Hepatic stellate cell (primary cell): Measurements from ENCODE around the gene EPB41L3.

Experiments
- DNase-seq: peaks from one replicate; pipeline ENCODE4 v3.0.0; 2011; ENCODE audit warnings: low spot score

EPB41L3 gene

DNA sequence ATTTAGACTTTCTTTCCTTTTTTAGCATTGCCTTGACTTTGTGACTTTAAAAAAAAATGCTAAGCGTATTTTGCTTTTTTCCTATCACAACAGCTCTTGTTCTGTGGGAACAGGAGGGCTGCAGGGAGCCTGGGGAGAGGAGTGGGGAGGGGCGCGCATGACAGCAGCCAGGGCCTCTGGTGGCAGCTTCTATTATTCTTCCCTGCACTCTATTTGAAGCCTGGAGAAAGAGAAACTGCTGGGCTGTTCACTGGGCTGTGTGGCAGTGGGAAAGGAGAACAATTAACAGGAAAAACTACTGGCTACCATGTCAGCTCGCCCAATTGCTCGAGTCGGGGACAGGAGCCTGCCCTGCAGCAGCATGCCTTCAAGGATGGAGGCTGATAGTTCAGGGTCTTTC lies 129.3 kb downstream of the EPB41L3 start:
- no peak for DNase-seq

DNA sequence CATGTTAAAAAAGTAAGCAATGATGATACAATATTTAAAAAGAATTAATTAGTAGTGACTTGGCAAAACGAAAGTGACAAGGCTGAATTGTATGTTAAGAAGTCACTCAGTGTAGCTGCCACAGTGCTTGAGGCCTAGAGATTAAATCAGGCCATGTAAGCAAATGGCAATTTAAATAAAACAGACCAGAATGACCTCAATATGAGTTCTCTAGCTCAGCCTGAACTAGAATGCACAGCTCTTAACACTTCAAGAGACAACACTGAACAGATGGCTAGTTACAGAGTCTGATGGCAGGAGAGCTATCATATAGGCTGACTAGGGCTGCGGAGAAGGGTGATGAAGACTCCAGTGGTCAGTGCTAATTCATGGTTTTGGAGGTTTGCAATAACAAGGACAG lies 130.3 kb downstream of the EPB41L3 start:
- DNase-seq, result no peak

DNA sequence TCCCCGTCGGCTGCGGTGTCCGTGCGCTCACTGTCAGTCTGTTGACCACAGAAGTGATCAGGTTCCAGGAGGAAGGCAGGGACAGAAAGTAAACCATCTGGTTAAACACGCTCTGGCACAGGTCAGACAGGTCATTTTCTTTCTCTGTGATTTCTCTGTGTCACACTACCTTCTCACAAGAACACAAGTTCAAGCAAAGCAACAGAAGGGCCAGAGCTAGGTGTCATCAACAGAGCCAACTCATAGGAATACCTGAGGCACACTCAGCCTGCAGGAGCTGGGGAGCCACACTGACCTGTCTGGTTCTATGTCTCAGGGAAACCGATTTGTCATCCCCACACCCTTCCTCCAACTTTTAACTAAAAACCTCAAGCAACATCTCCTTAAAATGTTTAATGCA lies 133.2 kb downstream of the EPB41L3 start:
- DNase-seq, result no peak

DNA sequence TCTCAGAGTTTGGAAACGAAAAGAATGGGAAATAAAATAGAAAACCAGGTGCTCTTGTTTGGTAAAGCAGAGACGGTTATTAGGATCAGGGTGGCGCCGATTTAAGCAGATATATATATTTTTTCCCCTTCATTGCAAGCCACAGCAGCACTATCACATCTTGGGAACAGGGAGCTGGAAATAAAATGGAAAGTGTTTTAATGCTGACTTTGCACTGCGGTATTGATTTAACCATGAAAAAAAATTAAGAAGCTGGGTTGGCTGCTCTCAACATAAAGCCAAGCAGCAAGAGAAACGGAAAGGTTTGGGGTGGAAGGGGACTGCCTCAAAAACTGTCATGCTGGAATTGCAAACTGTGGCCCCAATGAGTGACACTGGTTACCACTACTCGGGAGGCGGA lies 145.5 kb downstream of the EPB41L3 start:
- no peak for DNase-seq

DNA sequence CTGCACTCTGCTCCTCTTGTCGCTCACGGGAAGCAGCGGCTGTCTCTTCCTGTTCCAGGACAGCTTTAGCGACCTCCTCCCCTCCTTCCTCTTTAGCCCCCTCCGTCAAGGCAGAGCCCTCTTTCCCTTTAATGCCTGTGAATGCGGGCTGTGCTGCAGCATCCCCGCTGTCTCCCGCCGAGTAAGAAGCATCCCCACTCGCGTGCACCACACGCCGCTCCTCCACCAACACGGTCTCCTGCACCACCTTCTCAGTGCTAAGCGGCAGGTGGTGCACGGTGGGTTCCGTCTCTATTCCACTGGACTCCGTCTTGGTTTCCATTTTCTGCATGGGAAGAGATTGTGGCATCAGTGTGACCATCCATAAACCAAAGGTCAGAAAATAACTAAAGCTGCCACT lies 146.7 kb downstream of the EPB41L3 start:
- DNase-seq, result no peak

DNA sequence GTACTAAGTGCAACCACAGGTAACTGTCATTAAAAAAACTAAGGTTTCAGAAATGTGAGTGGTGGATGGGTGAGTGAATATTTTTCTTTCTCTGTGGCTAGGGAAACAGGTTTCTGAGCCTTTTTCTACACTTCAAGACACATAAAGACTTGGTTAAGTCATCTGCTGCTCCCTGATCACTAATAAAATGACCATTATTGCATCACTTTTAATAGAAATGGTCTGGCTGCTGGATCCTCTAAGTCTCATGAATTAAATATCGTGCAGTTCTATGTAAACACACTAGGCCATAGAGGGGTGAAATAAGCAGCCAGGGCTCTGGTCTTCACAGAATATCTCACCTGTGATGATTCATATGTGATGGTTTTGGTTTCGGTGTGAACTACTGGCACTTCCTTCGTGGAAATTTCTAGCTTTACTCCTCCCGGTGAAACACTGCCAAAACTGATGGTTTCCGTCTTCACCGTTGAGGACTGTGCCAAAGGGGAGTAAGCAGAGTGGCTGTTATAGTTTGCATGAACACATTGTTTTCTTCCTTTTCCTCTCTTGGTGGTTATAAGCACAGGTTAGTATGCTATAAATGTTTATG lies 147.8 kb downstream of the EPB41L3 start:
- no peak for DNase-seq

DNA sequence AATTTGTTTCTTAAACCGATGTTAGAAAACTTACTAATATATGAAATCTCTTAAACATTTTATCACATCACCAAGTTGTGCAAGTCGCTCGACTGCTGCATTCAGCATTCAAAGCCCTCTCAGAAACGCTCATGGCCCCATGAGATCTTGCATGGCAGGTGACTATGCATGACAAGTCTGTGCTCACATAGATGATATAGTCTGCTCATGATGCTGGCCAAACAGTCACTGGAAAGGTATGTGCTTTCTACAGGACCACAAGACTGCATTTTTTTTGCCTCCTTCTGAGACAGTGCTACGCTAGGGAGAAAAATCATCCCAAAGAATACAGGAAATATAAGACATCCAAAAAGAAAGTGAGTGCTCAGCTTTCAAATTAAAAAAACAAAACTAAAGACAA lies 150.0 kb downstream of the EPB41L3 start:
- DNase-seq, result no peak

DNA sequence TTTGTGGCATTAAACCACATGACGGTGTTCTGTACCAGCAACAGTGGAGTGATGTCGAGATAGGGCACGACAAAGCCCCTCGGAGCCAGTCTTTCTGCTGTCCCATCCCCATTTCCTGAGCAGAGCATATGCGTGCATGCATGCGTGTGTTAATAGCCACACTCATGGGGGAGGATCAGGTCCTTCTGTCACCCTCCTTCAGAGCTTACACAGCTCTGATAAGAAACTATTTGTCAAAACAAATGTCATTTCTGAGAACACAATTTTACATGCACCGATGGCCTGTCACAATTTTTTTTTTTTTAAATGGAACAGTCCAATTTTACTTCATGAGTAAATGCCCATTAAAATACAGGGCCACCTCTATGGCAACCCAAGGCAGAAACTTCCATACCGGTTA lies 152.4 kb downstream of the EPB41L3 start:
- DNase-seq, result no peak

DNA sequence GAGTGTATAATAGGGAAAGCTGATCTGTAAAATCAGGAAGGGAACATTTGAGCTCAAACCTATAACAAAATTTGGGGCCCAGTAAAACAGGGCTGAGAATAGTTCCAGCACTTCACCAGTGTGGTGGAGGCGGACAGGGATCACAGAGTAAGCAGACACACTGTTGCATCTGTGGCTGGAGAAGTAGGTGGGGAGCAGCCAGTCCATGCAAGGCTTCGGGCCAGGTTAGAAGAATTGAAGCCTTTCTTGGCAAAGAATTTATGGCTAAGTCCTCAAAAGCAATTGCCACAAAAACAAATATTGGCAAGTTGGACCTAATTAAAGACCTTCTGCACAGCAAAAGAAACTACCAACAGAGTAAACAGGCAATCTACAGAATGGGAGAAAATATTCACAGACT lies 154.4 kb downstream of the EPB41L3 start:
- DNase-seq, result no peak

DNA sequence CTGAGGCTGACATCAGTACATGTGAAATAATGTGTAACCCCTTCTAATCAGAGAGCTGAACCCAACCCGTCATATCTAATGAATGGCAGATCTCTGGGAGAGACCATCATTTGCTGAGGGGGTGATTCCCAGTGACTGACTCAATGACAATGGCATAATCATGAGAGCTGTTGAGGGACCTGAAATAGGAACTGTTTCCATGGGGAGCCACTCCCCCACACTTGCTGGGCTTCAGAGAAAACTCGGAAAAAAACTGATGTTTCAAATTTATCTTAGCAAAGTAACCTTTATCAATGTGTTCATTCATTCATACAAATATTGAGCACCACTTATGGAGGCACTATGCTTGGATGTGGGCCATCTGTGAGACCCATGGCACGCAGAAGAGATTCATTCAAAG lies 154.9 kb downstream of the EPB41L3 start:
- DNase-seq, result no peak

DNA sequence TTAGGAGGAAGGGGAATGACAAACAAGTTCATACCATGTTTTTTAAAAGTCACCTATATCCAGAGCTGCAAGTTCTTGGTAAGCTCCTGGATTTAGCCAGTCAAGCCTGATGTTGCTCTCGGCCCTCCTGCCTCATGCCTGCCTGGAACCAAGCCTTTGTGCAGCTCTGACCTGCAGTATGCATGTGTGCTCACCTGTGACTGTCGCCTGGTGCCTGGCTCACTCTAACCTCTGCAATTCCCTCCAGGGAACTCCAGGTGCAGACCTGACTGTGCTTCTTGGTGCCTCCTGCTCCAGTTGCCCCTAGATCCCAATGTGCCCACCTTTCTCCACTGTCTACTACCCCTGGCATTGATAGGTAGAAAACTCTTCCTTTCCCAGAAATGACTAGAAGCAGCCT lies 163.2 kb downstream of the EPB41L3 start:
- no peak for DNase-seq

DNA sequence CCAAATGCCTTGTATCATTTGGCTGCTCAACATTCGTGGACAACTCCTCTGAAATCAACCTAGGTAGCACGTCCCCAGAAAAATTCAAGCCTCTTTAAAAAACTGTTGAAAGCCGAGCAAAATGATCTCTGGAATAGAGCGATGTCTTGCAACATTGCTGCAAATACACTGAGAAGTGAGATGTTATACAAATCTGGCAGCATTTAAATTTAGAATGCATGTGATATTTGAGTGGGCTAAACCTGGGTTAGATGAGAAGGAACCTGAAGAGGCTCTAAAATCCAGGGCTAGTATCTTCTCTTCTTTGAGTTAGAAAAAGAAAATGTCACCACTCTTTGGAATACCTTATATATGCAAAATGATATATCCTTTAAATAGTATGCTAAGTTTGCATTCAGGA lies 166.8 kb downstream of the EPB41L3 start:
- no peak for DNase-seq

DNA sequence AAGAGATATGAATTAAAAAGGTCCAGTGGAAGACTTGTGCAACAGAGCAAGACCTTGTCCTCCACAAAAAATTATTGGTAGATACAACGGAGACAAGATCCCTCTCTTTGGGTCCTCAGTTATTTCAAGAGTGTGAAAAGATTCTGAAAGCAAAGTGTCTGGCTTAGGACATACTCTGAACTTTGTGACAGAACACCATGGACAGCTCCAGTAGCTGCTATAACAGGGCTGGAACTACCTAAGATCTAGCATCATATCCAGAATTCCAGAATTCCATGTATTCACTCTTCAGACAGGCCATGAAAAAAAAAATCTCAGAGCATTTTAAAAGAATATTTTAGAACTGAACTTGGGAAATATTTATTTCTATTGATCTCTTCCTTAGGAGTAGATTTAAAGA lies 173.5 kb downstream of the EPB41L3 start:
- DNase-seq, result no peak

DNA sequence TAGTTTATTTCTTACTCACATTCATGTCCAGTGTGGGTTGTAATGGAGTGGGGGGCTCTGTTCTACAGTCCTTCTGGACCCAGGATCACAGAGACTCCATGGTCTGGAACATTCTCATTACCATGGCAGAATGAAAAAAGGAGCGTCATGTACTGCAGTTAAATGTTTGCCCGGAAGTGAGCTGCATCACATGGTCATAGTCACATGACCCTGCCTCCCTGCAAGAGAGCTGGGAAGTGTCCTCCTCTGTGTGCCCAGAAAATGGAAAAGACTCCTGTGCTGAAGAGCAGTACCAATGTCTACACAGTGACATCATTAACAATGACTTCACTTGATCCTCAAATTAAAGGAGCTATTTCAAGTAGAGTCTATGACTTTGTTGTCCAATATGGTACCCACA lies 174.3 kb downstream of the EPB41L3 start:
- DNase-seq, result no peak

DNA sequence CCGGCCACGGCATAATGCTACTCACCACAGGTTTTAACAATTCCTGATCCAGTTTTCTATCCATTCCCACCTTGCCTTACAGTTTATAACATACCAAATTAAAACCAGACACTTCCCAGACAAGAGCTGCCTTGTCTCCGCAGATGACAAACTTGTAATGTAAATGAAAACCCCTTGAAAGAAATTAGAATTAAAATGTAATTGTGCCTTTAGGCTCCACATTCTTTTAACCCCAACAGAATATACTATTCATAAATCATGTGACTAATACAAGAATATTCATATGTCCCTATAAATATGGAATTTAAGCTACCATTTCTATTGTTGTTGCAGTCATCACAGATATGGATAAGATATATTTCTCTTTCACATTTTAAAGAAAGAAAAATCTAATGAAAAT lies 178.4 kb downstream of the EPB41L3 start:
- no peak for DNase-seq

DNA sequence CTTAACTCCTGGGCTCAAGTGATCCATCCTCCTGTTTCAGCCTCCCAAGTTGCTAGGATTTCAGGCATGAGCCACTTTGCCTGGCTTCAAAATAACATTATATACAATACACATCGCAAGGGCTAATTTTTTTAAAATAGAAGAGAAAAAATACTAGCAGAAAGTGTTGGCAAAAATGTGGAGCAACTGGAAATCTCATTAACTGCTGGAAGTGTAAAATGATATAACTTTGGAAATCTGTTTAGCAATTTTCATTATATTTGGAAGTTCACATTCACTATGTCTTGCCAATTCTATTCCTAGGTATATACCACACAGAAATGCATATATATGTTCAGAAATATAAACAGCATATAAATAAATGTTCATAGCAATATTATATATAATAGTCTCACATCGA lies 193.2 kb downstream of the EPB41L3 start:
- no peak for DNase-seq
